HEK293T (cell line): ENCODE measurements around the gene AP3D1.

Source experiments
- ARNT ChIP-seq: fragments of 450-650 bp; IDR thresholded peaks from 2 replicates; pipeline ENCODE4 v1.6.1; 2017; ENCODE audit warnings: mild to moderate bottlenecking
- BHLHE40 ChIP-seq: fragments of 450-650 bp; IDR thresholded peaks from 2 replicates; pipeline ENCODE4 v1.6.1; 2016; ENCODE audit warnings: mild to moderate bottlenecking, moderate library complexity, borderline replicate concordance
- ELF4 ChIP-seq: fragments of 450-650 bp; IDR thresholded peaks from 2 replicates; pipeline ENCODE4 v1.6.1; 2017; ENCODE audit warnings: antibody characterized with exemption
- FOXA1 ChIP-seq: fragments of 450-650 bp; IDR thresholded peaks from 2 replicates; pipeline ENCODE4 v1.6.1; 2016; ENCODE audit warnings: mild to moderate bottlenecking
- FOXK2 ChIP-seq: fragments of 450-650 bp; IDR thresholded peaks from 2 replicates; pipeline ENCODE4 v1.6.1; 2016; ENCODE audit warnings: mild to moderate bottlenecking
- FOXM1 ChIP-seq: fragments of 450-650 bp; IDR thresholded peaks from 2 replicates; pipeline ENCODE4 v1.6.1; 2017; ENCODE audit warnings: mild to moderate bottlenecking, borderline replicate concordance
- HDGF ChIP-seq: fragments of 450-650 bp; IDR thresholded peaks from 2 replicates; pipeline ENCODE4 v1.6.1; 2017; ENCODE audit warnings: antibody characterized with exemption, borderline replicate concordance
- L3MBTL2 ChIP-seq: fragments of 450-650 bp; conservative IDR thresholded peaks from 2 replicates; pipeline ENCODE4 v1.6.1; 2016; ENCODE audit warnings: mild to moderate bottlenecking
- PKNOX1 ChIP-seq: fragments of 450-650 bp; IDR thresholded peaks from 2 replicates; pipeline ENCODE4 v1.6.1; 2016
- SP1 ChIP-seq: fragments of 450-650 bp; IDR thresholded peaks from 2 replicates; pipeline ENCODE4 v1.6.1; 2017
- SUZ12 ChIP-seq: fragments of 450-650 bp; IDR thresholded peaks from 2 replicates; pipeline ENCODE4 v1.6.1; 2016; ENCODE audit warnings: mild to moderate bottlenecking
- TARDBP ChIP-seq: fragments of 450-650 bp; IDR thresholded peaks from 2 replicates; pipeline ENCODE4 v1.6.1; 2016
- ZNF384 ChIP-seq: fragments of 450-650 bp; IDR thresholded peaks from 2 replicates; pipeline ENCODE4 v1.6.1; 2016

GRCh38 chr19:2100719-2101061, 50.7 kb downstream of the AP3D1 start:
- TF ChIP-seq FOXM1 (no peak), HDGF (no peak), FOXA1 (no peak), BHLHE40 (no peak), PKNOX1 (no peak), SP1 (no peak), FOXK2 (no peak), SUZ12 (no peak), ELF4 (no peak), L3MBTL2 (no peak), TARDBP (no peak), ZNF384 (no peak), ARNT (no peak)
